Endodermal cell (in vitro differentiated cells): ENCODE measurements around the gene HTR1A. TPM values are rescaled to one million over a fixed set of nuclear protein-coding genes. Genes with fewer than 3 reads are reported as not detected.

Experiments
- DNase-seq: peaks from one replicate; pipeline ENCODE4 v3.0.0-alpha.2; 2017
- H3K27ac ChIP-seq: 2 replicates; pipeline ENCODE4 v1.5.1; 2013; ENCODE audit warnings: mild to moderate bottlenecking, low read depth, low read length, moderate library complexity
- H3K27me3 ChIP-seq: 2 replicates; pipeline ENCODE4 v1.6.1; 2013; ENCODE audit warnings: mild to moderate bottlenecking, low read length, moderate library complexity; ENCODE audit not compliant: insufficient read depth, control insufficient read depth, poor library complexity, severe bottlenecking
- H3K36me3 ChIP-seq: 2 replicates; pipeline ENCODE4 v1.7.0; 2013; ENCODE audit warnings: mild to moderate bottlenecking, low read length, moderate library complexity; ENCODE audit not compliant: control insufficient read depth, insufficient read depth
- H3K4me1 ChIP-seq: one replicate; pipeline ENCODE4 v1.7.0; 2013; ENCODE audit warnings: low read length; ENCODE audit not compliant: control insufficient read depth, insufficient read depth
- H3K4me3 ChIP-seq: 2 replicates; pipeline ENCODE4 v1.5.1; 2013; ENCODE audit warnings: mild to moderate bottlenecking, low read length, moderate library complexity
- H3K9ac ChIP-seq: 2 replicates; pipeline ENCODE4 v1.6.1; 2013; ENCODE audit warnings: mild to moderate bottlenecking, low read length, moderate library complexity; ENCODE audit not compliant: poor library complexity, severe bottlenecking; ENCODE audit errors: extremely low read depth
- H3K9me3 ChIP-seq: 2 replicates; pipeline ENCODE4 v1.6.1; 2013; ENCODE audit warnings: mild to moderate bottlenecking, low read length, moderate library complexity; ENCODE audit not compliant: control insufficient read depth
- H3K27ac Mint-ChIP-seq: 2 replicates; pipeline ENCODE4 v1.8.0; 2020; ENCODE audit warnings: mixed read lengths
- H3K27me3 Mint-ChIP-seq: 2 replicates; pipeline ENCODE4 v1.8.0; 2021; ENCODE audit warnings: mild to moderate bottlenecking, mixed read lengths; ENCODE audit not compliant: insufficient read depth
- H3K36me3 Mint-ChIP-seq: 2 replicates; pipeline ENCODE4 v1.8.0; 2020; ENCODE audit warnings: low read depth, mixed read lengths
- H3K4me1 Mint-ChIP-seq: 2 replicates; pipeline ENCODE4 v1.8.0; 2020; ENCODE audit warnings: mixed read lengths
- H3K4me3 Mint-ChIP-seq: 2 replicates; pipeline ENCODE4 v1.8.0; 2020; ENCODE audit warnings: mild to moderate bottlenecking, moderate library complexity, mixed read lengths
- H3K9me3 Mint-ChIP-seq: 2 replicates; pipeline ENCODE4 v1.8.0; 2020; ENCODE audit warnings: mild to moderate bottlenecking, mixed read lengths
- CTCF ChIP-seq: fragments of 200-600 bp; sonication (generic); conservative IDR thresholded peaks from 2 replicates; pipeline ENCODE4 v1.5.0; 2021; ENCODE audit warnings: antibody characterized with exemption, mild to moderate bottlenecking
- WGBS, 2 experiments: methylation state at CpG; one replicate each; pipeline versions ENCODE4 v1.1.5 to v1.1.7; 2013; ENCODE audit warnings: missing lambda C conversion rate in 2 of 2, mixed read lengths in 1 of 2; ENCODE audit not compliant: insufficient coverage in 1 of 2, insufficient read length in 1 of 2; 5-methylcytosine and 5-hydroxymethylcytosine counted together
- total RNA-seq, 2 donors: library from RNA; stranded (reverse); fragmentation: NEBNext Ultra II Directional in 1 of 2; extraction: Animal tissue kit (Norgen Biotek cat#: 25700) in 1 of 2; gene quantifications; 2 replicates in 1 of 2; 3 replicates in 1 of 2; pipeline ENCODE4 v1.2.1, GENCODE V29; 2021

The HTR1A gene
- total RNA-seq, 2 donors from 2014 or later = not detected

- H3K4me3 ChIP-seq = no peak overlapping the region
- peaks cover 61% of the 10 kb centered on the region for H3K27me3 Mint-ChIP-seq
- H3K27me3 ChIP-seq = peaks cover 48% of the 10 kb centered on the region
- H3K9me3 ChIP-seq = peaks cover 11% of the 10 kb centered on the region
- H3K9ac ChIP-seq = no peak overlapping the region
- peaks cover 10% of the 10 kb centered on the region for H3K4me1 Mint-ChIP-seq
- no peak for DNase-seq
- 95 to 96% methylated on average over 14 to 27 of the region's 27 CpGs for WGBS, 2 experiments
- H3K27ac Mint-ChIP-seq = no peak overlapping the region
- peak; percentile 12 for TF ChIP-seq CTCF
- H3K36me3 Mint-ChIP-seq = no peaks in the 10 kb centered on the region
- peak overlapping the region; percentile 57 for H3K4me3 Mint-ChIP-seq
- H3K4me1 ChIP-seq = peaks cover 5% of the 10 kb centered on the region
- H3K9me3 Mint-ChIP-seq = peaks cover 9% of the 10 kb centered on the region
- no peaks in the 10 kb centered on the region for H3K36me3 ChIP-seq
- no peak overlapping the region for H3K27ac ChIP-seq
These were observed 1.6 kb downstream of the HTR1A start for GRCh38 chr5:63960646-63961045.

GRCh38 chr5:63959177-63959982 lies 2.9 kb downstream of the HTR1A start:
- Mint-ChIP-seq H3K36me3 (no peaks in the 10 kb centered on the region), H3K27ac (no peak overlapping the region), H3K4me3 (peak overlapping the region; percentile 57), H3K9me3 (peaks cover 9% of the 10 kb centered on the region), H3K27me3 (peaks cover 61% of the 10 kb centered on the region), H3K4me1 (peaks cover 10% of the 10 kb centered on the region)
- Histone ChIP-seq H3K4me1 (peaks cover 5% of the 10 kb centered on the region), H3K4me3 (peak overlapping the region; percentile 84), H3K36me3 (no peaks in the 10 kb centered on the region), H3K27ac (no peak overlapping the region), H3K9me3 (peaks cover 11% of the 10 kb centered on the region), H3K27me3 (peaks cover 48% of the 10 kb centered on the region), H3K9ac (no peak overlapping the region)
- peak; percentile 95 for DNase-seq
- TF ChIP-seq CTCF = peak; percentile 92
- 7 to 17% methylated on average over 12 to 44 of the region's 44 CpGs for WGBS, 2 experiments

DNA sequence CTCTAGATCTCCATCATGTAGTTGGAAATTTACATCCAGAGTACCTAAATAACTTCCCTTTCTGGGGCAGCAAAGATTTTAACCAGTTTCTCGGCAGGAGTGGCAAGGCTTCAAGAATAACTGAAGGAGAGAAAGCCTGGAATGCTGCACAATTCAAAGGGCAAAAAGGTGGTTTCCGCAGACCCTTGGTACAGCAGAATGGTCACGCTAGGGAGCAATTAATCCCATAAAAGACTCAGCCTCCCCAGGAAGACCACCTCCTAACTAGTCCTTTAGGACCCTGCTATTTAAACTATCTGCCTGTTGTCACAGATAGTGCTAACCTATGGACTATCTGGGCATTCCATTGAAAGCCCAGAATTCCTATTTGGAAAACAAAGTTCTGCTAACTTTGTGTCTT lies 3.6 kb downstream of the HTR1A start:
- H3K27me3 ChIP-seq = peaks cover 48% of the 10 kb centered on the region
- Mint-ChIP-seq H3K36me3 (no peaks in the 10 kb centered on the region), H3K4me3 (peak overlapping the region; percentile 57), H3K4me1 (peaks cover 10% of the 10 kb centered on the region), H3K27ac (no peak overlapping the region), H3K9me3 (peaks cover 9% of the 10 kb centered on the region), H3K27me3 (peaks cover 59% of the 10 kb centered on the region)
- DNase-seq = no peak
- WGBS, 2 experiments = 21 to 30% methylated on average over 3 of the region's 3 CpGs
- no peak for TF ChIP-seq CTCF
- no peaks in the 10 kb centered on the region for H3K36me3 ChIP-seq
- H3K4me3 ChIP-seq = peak overlapping the region; percentile 84
- no peak overlapping the region for H3K9ac ChIP-seq
- H3K27ac ChIP-seq = no peak overlapping the region
- peaks cover 5% of the 10 kb centered on the region for H3K4me1 ChIP-seq
- peaks cover 11% of the 10 kb centered on the region for H3K9me3 ChIP-seq
